Muscle of leg (tissue), 11 donors: ENCODE measurements around the gene USP48. TPM values are rescaled to one million over a fixed set of nuclear protein-coding genes. Genes with fewer than 3 reads are reported as not detected.
"Not testable (repeated sequence)": the region's sequence is repeated elsewhere in the genome, so short reads cannot be mapped to it uniquely, and the experiment has no call there.

Experiments used
- DNase-seq: peaks from one replicate; pipeline ENCODE4 v3.0.0; 2013
- H3K27ac ChIP-seq: one replicate; pipeline ENCODE4 v1.5.1; 2013; ENCODE audit warnings: mild to moderate bottlenecking, low read length, control low read depth
- H3K27me3 ChIP-seq: one replicate; pipeline ENCODE4 v1.6.1; 2013; ENCODE audit warnings: low read length; ENCODE audit not compliant: control insufficient read depth, insufficient read depth
- H3K36me3 ChIP-seq: one replicate; pipeline ENCODE4 v1.6.1; 2013; ENCODE audit warnings: low read length; ENCODE audit not compliant: control insufficient read depth, insufficient read depth
- H3K4me1 ChIP-seq: one replicate; pipeline ENCODE4 v1.6.1; 2013; ENCODE audit warnings: low read length; ENCODE audit not compliant: control insufficient read depth, insufficient read depth
- H3K4me3 ChIP-seq: one replicate; pipeline ENCODE4 v1.5.1; 2013; ENCODE audit warnings: low read length, control low read depth
- H3K9me3 ChIP-seq: replicated peaks from 2 replicates; pipeline ENCODE4 v1.6.1; 2013; ENCODE audit warnings: low read depth, low read length; ENCODE audit not compliant: control insufficient read depth
- WGBS: methylation state at CpG from one replicate; pipeline ENCODE4 v1.1.5; 2013; ENCODE audit warnings: missing lambda C conversion rate; ENCODE audit not compliant: insufficient coverage; 5-methylcytosine and 5-hydroxymethylcytosine counted together
- polyA plus RNA-seq, 8 donors: library from polyadenylated mRNA; unstranded; fragments of 120-200 nt; gene quantifications; one replicate each; pipeline versions ENCODE4 v1.2.1 to v1.2.3, GENCODE V29; 2013; ENCODE audit warnings: inconsistent platforms in 1 of 8, low replicate concordance in 1 of 8; ENCODE audit not compliant: insufficient read length in 8 of 8, insufficient read depth in 1 of 8
- total RNA-seq: library from RNA; stranded (reverse); fragments of 120-200 nt; gene quantifications from one replicate; pipeline ENCODE4 v1.2.4, GENCODE V29; 2013

USP48 gene
- total and polyA plus RNA-seq, 9 donors, result 29.3 to 56.6 (median 43.3) TPM

DNA sequence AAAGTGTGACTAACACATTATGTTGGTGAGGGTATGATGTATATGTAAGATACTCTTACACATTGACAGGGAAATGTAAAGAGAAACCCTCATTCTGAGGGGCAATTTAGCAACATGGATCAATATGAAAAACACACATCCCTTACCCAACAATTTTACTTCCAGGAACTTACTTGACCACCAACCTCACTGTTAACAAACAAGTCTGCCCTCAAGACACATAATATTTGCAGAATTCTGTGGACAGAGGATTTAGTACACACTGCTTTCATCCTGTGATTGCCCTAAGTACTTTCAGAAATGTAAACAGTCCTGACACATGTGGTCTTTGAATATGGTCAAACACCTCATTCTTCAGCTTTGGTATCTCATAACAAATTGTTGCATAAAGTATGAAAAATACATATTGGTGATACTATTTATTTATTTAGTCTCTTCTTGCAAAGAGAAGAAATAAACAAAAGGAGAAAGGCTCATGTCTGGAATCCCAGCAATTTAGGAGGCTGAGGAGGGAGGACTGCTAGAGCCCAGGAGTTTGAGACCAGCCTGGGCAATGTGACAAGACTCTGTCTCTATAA lies 6.9 kb downstream of the USP48 start:
- no peak for DNase-seq
- H3K4me3 ChIP-seq, result no peak overlapping the region
- peaks cover 3% of the 10 kb centered on the region for H3K9me3 ChIP-seq
- no peaks in the 10 kb centered on the region for H3K27me3 ChIP-seq
- H3K4me1 ChIP-seq, result peaks cover under 1% of the 10 kb centered on the region
- H3K27ac ChIP-seq, result no peak overlapping the region
- H3K36me3 ChIP-seq, result no peaks in the 10 kb centered on the region

DNA sequence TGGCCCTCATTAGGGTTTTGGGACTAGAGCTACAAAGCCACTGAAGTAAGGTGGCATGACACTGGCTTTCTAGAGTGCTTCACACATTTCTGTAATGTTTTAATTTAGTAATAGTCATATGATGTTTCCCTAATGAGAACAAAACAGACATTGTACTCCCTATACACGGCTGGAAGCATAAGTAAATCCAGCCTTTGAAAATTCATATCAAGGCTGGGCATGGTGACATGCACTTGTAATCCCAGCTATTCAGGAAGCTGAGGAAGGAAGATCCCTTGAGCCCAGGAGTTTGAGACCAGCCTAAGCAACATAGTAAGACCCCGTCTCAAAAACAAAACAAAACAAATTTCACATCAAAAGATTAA lies 7.4 kb downstream of the USP48 start:
- peaks cover 3% of the 10 kb centered on the region for H3K9me3 ChIP-seq
- H3K36me3 ChIP-seq, result no peaks in the 10 kb centered on the region
- H3K27me3 ChIP-seq, result no peaks in the 10 kb centered on the region
- no peaks in the 10 kb centered on the region for H3K4me1 ChIP-seq
- no peak overlapping the region for H3K4me3 ChIP-seq
- no CpG with 5 or more reads among the region's 2 CpGs for WGBS
- no peak overlapping the region for H3K27ac ChIP-seq
- DNase-seq, result no peak

DNA sequence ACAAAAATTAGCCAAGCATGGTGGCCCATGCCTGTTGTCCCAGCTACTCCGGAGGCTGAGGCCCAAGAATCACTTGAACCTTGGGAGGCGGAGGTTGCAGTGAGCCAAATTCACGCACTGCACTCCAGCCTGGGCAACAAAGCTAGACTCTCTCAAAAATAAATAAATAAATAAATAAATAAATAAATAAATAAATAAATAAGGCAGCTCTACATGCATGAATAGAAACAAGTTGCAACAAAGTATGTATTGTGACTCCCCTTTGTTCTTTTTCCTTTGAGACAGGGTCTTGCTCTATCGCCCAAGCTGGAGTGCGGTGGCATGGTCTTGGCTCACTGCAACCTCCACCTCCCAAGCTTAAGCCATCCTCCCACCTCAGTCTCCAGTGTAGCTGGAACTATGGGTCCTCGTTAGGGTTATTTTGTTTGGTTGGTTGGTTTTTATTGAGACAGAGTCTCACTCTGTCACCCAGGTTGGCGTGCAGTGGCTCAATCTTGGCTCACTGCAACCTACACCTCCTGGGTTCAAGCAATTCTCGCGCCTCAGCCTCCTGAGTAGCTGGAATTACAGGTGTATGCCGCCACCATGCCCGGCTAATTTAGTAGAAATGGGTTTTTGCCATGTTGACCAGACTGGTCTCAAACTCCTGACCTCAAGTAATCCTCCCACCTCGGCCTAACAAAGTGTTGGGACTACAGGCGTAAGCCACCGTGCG lies 8.0 kb downstream of the USP48 start:
- Histone ChIP-seq H3K27ac (no peak overlapping the region), H3K9me3 (peaks cover 3% of the 10 kb centered on the region), H3K27me3 (no peaks in the 10 kb centered on the region), H3K36me3 (no peaks in the 10 kb centered on the region), H3K4me3 (no peak overlapping the region), H3K4me1 (no peaks in the 10 kb centered on the region)
- no peak for DNase-seq
- WGBS, result 80% methylated on average over 3 of the region's 15 CpGs

DNA sequence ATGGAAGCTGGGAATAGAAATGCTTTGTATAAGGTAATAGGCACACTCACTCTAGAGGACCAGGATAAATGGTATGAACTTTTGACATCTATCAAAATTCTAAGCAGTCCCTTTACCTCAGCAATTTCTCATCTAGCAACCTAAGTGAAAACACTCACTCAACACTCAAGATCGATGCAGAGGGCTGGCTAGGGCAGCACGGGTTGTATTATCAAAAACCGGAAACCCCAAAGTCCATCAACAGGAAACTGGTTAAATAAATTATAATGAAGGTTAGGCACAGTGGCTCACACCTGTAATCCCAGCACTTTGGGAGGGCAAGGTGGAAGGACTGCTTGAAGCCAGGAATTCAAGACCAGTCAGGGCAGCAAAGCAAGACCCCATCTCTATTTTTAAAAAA lies 9.4 kb downstream of the USP48 start:
- Histone ChIP-seq H3K36me3 (peaks cover 3% of the 10 kb centered on the region), H3K9me3 (peaks cover 3% of the 10 kb centered on the region), H3K27me3 (no peaks in the 10 kb centered on the region), H3K4me1 (no peaks in the 10 kb centered on the region), H3K4me3 (no peak overlapping the region), H3K27ac (no peak overlapping the region)
- no peak for DNase-seq
- WGBS, result no CpG with 5 or more reads among the region's 3 CpGs

DNA sequence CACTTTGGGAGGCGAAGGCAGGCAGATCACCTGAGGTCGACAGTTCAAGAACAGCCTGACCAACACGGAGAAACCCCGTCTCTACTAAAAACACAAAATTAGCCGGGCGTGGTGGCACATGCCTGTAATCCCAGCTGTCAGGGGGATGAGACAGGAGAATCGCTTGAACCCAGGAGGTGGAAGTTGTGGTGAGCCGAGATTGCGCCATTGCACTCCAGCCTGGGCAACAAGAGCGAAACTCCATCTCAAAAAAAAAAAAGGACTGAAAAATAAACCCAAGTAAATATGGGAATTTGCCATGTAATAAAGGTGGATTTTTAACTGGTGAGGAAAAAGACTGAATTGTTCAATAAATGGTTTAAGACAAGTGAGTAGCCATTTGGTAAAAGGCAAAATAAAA lies 11.3 kb downstream of the USP48 start:
- H3K27me3 ChIP-seq, H3K4me1 ChIP-seq, H3K27ac ChIP-seq, H3K9me3 ChIP-seq, DNase-seq, H3K36me3 ChIP-seq, H3K4me3 ChIP-seq: not testable (repeated sequence)
- WGBS, result no CpG with 5 or more reads among the region's 10 CpGs

DNA sequence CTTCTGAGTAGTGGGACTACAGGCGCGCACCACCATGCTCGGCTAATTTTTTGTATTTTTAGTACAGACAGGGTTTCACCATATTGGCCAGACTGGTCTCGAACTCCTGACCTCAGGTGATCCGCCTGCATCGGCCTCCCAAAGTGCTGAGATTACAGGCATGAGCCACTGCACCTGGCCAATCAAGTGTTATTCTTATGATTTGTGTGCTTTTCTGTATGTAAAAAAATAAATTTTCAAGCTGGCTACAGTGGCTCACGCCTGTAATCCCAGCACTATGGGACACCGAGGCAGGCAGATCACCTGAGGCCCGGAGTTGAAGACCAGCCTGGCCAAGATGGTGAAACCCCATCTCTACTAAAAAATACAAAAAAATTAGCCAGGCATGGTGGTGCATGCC lies 12.3 kb downstream of the USP48 start:
- not testable (repeated sequence) for DNase-seq, H3K9me3 ChIP-seq, H3K4me1 ChIP-seq, H3K4me3 ChIP-seq, H3K27ac ChIP-seq, H3K27me3 ChIP-seq, H3K36me3 ChIP-seq
- 100% methylated on average over 3 of the region's 9 CpGs for WGBS

DNA sequence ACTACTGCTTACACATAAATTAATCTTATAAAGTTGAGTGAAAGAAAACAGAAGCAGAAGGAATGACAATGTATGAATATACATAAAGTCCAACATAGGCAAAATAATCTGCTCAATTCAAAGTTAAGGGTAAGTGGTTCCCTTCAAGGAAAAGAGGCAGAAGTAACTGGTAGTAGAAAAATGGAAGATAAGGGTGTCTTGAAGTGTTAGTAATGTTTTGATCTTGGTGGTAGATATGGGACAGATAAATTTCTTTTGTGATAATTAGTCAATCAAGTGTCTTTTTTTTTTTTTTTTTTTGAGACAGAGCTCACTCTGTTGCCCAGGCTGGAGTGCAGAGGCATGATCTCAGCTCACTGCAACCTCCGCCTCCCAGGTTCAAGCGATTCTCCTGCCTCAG lies 12.7 kb downstream of the USP48 start:
- Histone ChIP-seq H3K4me1 (peaks cover 3% of the 10 kb centered on the region), H3K27ac (no peak overlapping the region), H3K36me3 (peaks cover 3% of the 10 kb centered on the region), H3K9me3 (no peaks in the 10 kb centered on the region), H3K27me3 (no peaks in the 10 kb centered on the region), H3K4me3 (no peak overlapping the region)
- no peak for DNase-seq
- 100% methylated on average over 2 of the region's 2 CpGs for WGBS

DNA sequence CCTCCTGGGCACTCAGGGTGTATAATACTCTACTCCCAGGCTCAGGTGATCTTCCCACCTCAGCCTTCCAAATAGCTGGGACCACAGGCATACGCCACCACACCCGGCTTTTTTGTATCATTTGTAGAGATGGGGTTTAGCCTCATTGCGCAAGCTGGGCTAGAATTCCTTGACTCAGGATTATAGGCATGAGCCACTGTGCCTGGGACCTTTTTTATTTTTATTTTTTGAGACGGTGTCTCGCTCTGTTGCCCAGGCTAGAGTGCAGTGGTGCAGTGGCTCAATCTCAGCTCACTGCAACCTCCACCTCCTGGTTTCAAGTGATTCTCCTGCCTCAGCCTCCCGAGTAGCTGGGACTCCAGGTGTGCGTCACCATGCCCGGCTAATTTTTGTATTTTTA lies 15.8 kb downstream of the USP48 start:
- not testable (repeated sequence) for H3K9me3 ChIP-seq, H3K36me3 ChIP-seq, H3K27me3 ChIP-seq, H3K4me3 ChIP-seq, DNase-seq, H3K27ac ChIP-seq
- 97% methylated on average over 4 of the region's 8 CpGs for WGBS
- H3K4me1 ChIP-seq, result peaks cover 11% of the 10 kb centered on the region

DNA sequence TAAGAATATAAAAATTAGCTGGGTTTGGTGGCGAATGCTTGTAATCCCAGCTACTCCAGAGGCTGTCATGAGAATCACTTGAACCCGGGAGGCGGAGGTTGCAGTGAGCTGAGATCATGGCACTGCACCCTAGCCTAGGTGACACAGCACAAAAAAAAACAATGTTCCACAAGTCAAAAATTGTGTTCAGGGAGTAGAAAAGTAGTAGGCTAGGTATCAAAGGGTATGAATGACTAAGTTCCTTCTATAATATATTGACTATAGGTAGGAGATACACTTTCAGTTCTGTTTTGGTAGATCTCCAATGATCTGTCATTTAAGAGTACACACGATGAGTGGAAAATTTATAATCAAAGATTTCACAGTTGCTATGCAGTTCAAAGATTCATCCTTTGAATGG lies 16.7 kb downstream of the USP48 start:
- Histone ChIP-seq H3K27me3 (no peaks in the 10 kb centered on the region), H3K27ac (no peak overlapping the region), H3K4me3 (no peak overlapping the region), H3K9me3 (no peaks in the 10 kb centered on the region), H3K36me3 (peaks cover 3% of the 10 kb centered on the region), H3K4me1 (peaks cover 11% of the 10 kb centered on the region)
- no peak for DNase-seq
- WGBS, result no CpG with 5 or more reads among the region's 4 CpGs

DNA sequence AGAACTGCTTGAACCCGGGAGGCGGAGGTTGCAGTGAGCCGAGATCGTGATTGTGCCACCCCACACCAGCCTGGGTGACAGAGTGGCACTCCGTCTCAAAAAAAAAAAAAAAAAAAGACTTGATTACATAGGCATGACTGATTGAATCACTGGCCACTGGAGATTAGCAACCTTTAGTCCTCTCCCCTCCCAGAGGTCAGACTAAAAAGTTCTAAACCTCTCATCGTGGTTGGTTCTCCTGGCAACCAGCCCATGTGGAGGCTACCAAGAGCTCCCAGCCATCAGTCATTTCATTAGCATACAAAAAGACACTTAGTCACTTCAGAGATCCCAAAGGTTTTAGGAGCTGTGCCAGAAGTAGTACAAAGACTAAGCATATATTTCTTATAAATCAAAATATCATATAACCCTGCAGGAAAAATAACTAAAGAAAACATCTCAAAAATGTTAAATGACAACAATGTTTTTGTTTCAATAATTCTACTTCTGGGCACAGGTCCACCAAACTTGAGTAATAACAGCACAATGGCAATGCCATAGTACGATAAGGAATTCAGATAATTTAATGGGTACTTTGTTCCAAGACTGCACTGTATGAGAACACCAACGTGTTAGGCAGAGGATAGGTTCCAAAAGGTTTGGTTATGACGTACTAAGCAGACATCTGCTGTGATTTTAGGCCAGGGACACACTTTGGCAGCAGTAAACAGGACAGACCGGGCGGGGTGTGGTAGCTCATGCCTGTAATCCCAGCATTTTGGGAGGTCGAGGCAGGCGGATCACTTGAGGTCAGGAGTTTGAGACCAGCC lies 18.1 kb downstream of the USP48 start:
- H3K36me3 ChIP-seq, result peaks cover 3% of the 10 kb centered on the region
- no peaks in the 10 kb centered on the region for H3K9me3 ChIP-seq
- H3K4me1 ChIP-seq, result peaks cover 11% of the 10 kb centered on the region
- 42% methylated on average over 5 of the region's 13 CpGs for WGBS
- no peak overlapping the region for H3K4me3 ChIP-seq
- DNase-seq, result peak; percentile 54
- peak overlapping the region; percentile 20 for H3K27ac ChIP-seq
- no peaks in the 10 kb centered on the region for H3K27me3 ChIP-seq
